ENCODE results near the gene SLC43A2.

DNA sequence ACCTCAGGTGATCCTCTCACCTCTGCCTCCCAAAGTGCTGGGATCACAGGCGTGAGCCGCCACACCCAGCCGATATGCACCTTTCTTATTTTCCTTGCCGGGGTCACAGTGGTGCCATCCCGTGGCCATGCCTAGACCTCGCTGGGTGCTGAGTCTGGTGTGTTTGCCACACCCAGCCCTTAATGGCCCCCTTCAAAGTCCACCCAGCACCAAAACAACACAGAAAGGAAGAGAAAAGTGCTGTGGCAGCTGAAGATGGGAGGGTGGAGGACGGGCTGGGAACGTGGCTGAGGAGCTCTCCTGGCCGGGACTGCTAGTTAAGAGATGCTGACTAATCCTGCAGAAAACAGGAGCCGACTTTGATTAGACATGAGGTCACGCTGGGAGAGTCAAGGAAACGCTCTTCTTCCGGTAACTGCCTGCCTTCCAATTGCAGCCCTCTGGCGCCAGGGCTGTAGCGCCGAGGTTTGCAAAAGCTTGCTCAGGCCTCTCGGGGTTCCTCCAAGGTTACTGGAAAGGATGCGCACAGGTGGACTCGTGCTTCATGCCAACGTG lies 10.9 kb downstream of the SLC43A2 start:
- TF ChIP-seq GATA2 (IDR thresholded peaks at IDR 0.05; ENCODE audit: low read depth, low read length) (no peak), GATA3 (IDR thresholded peaks at IDR 0.05; ENCODE audit: low read depth, low read length) (no peak)
